ENCODE measurements around the gene MGAT5B. TPM values are rescaled to one million over a fixed set of nuclear protein-coding genes. Genes with fewer than 3 reads are reported as not detected.

The MGAT5B gene
- total RNA-seq, 2 donors from 2014 or later, result 0.28 to 1.4 TPM

GRCh38 chr17:76948301-76948700 lies 80.1 kb downstream of the MGAT5B start:
- Mint-ChIP-seq H3K9me3 (no peaks in the 10 kb centered on the region), H3K4me3 (no peak overlapping the region), H3K27ac (no peak overlapping the region), H3K4me1 (ENCODE audit: low read depth) (no peaks in the 10 kb centered on the region), H3K36me3 (ENCODE audit: insufficient read depth in 2 of 2) (no peaks in the 10 kb centered on the region), H3K27me3 (ENCODE audit: low read depth) (no peaks in the 10 kb centered on the region)
- no peak for ATAC-seq (replicated peaks in 1 of 2)
- no peak for DNase-seq

GRCh38 chr17:76948726-76949342 lies 80.6 kb downstream of the MGAT5B start:
- Mint-ChIP-seq H3K36me3 (ENCODE audit: insufficient read depth in 2 of 2) (no peaks in the 10 kb centered on the region), H3K9me3 (no peaks in the 10 kb centered on the region), H3K4me3 (no peak overlapping the region), H3K27ac (no peak overlapping the region), H3K4me1 (ENCODE audit: low read depth) (no peaks in the 10 kb centered on the region), H3K27me3 (ENCODE audit: low read depth) (no peaks in the 10 kb centered on the region)
- no peak for DNase-seq
- no peak for ATAC-seq (replicated peaks in 1 of 2)

- H3K9me3 Mint-ChIP-seq, result no peaks in the 10 kb centered on the region
- H3K36me3 Mint-ChIP-seq (ENCODE audit: insufficient read depth in 2 of 2), result no peaks in the 10 kb centered on the region
- H3K27me3 Mint-ChIP-seq (ENCODE audit: low read depth), result no peaks in the 10 kb centered on the region
- no peaks in the 10 kb centered on the region for H3K4me1 Mint-ChIP-seq (ENCODE audit: low read depth)
- ATAC-seq (replicated peaks in 1 of 2) (no peak), DNase-seq (no peak)
- H3K4me3 Mint-ChIP-seq, result no peak overlapping the region
- no peak overlapping the region for H3K27ac Mint-ChIP-seq
These were observed 81.9 kb downstream of the MGAT5B start for GRCh38 chr17:76949913-76950695.

- H3K4me1 Mint-ChIP-seq (ENCODE audit: low read depth), result no peaks in the 10 kb centered on the region
- ATAC-seq (replicated peaks in 1 of 2) (no peak), DNase-seq (no peak)
- no peak overlapping the region for H3K4me3 Mint-ChIP-seq
- H3K27ac Mint-ChIP-seq, result no peak overlapping the region
- H3K9me3 Mint-ChIP-seq, result no peaks in the 10 kb centered on the region
- H3K27me3 Mint-ChIP-seq (ENCODE audit: low read depth), result no peaks in the 10 kb centered on the region
- H3K36me3 Mint-ChIP-seq (ENCODE audit: insufficient read depth in 2 of 2), result no peaks in the 10 kb centered on the region
These were observed 83.2 kb downstream of the MGAT5B start for GRCh38 chr17:76951375-76951905.

- Mint-ChIP-seq H3K36me3 (ENCODE audit: insufficient read depth in 2 of 2) (no peaks in the 10 kb centered on the region), H3K4me1 (ENCODE audit: low read depth) (no peaks in the 10 kb centered on the region), H3K27me3 (ENCODE audit: low read depth) (no peaks in the 10 kb centered on the region), H3K9me3 (no peaks in the 10 kb centered on the region), H3K27ac (no peak overlapping the region), H3K4me3 (no peak overlapping the region)
- DNase-seq (no peak), ATAC-seq (replicated peaks in 1 of 2) (no peak)
These were observed 84.2 kb downstream of the MGAT5B start for GRCh38 chr17:76952402-76952801.

GRCh38 chr17:76953066-76953465 lies 84.9 kb downstream of the MGAT5B start:
- no peaks in the 10 kb centered on the region for H3K27me3 Mint-ChIP-seq (ENCODE audit: low read depth)
- H3K27ac Mint-ChIP-seq, result no peak overlapping the region
- no peaks in the 10 kb centered on the region for H3K36me3 Mint-ChIP-seq (ENCODE audit: insufficient read depth in 2 of 2)
- no peaks in the 10 kb centered on the region for H3K9me3 Mint-ChIP-seq
- no peaks in the 10 kb centered on the region for H3K4me1 Mint-ChIP-seq (ENCODE audit: low read depth)
- no peak overlapping the region for H3K4me3 Mint-ChIP-seq
- DNase-seq, result no peak
- ATAC-seq (replicated peaks in 1 of 2), result no peak

- Mint-ChIP-seq H3K27ac (no peak overlapping the region), H3K4me3 (no peak overlapping the region), H3K36me3 (ENCODE audit: insufficient read depth in 2 of 2) (no peaks in the 10 kb centered on the region), H3K9me3 (no peaks in the 10 kb centered on the region), H3K4me1 (ENCODE audit: low read depth) (no peaks in the 10 kb centered on the region), H3K27me3 (ENCODE audit: low read depth) (no peaks in the 10 kb centered on the region)
- DNase-seq (no peak), ATAC-seq (replicated peaks in 1 of 2) (no peak)
These were observed 85.7 kb downstream of the MGAT5B start for GRCh38 chr17:76953946-76954345.

- no peaks in the 10 kb centered on the region for H3K9me3 Mint-ChIP-seq
- H3K4me3 Mint-ChIP-seq, result no peak overlapping the region
- H3K36me3 Mint-ChIP-seq (ENCODE audit: insufficient read depth in 2 of 2), result no peaks in the 10 kb centered on the region
- no peaks in the 10 kb centered on the region for H3K27me3 Mint-ChIP-seq (ENCODE audit: low read depth)
- H3K4me1 Mint-ChIP-seq (ENCODE audit: low read depth), result no peaks in the 10 kb centered on the region
- ATAC-seq (replicated peaks in 1 of 2), result no peak
- no peak overlapping the region for H3K27ac Mint-ChIP-seq
- DNase-seq, result no peak
These were observed 87.0 kb downstream of the MGAT5B start for GRCh38 chr17:76955191-76955590.

- Mint-ChIP-seq H3K4me3 (no peak overlapping the region), H3K27me3 (ENCODE audit: low read depth) (no peaks in the 10 kb centered on the region), H3K36me3 (ENCODE audit: insufficient read depth in 2 of 2) (no peaks in the 10 kb centered on the region), H3K9me3 (no peaks in the 10 kb centered on the region), H3K4me1 (ENCODE audit: low read depth) (no peaks in the 10 kb centered on the region), H3K27ac (no peak overlapping the region)
- no peak for DNase-seq
- no peak for ATAC-seq (replicated peaks in 1 of 2)
These were observed 88.8 kb downstream of the MGAT5B start for GRCh38 chr17:76956846-76957540.

GRCh38 chr17:76957678-76958464 lies 89.7 kb downstream of the MGAT5B start:
- Mint-ChIP-seq H3K27ac (no peak overlapping the region), H3K4me1 (ENCODE audit: low read depth) (no peaks in the 10 kb centered on the region), H3K4me3 (no peak overlapping the region), H3K36me3 (ENCODE audit: insufficient read depth in 2 of 2) (no peaks in the 10 kb centered on the region), H3K27me3 (ENCODE audit: low read depth) (no peaks in the 10 kb centered on the region), H3K9me3 (no peaks in the 10 kb centered on the region)
- DNase-seq (no peak), ATAC-seq (replicated peaks in 1 of 2) (no peak)

- Mint-ChIP-seq H3K36me3 (ENCODE audit: insufficient read depth in 2 of 2) (no peaks in the 10 kb centered on the region), H3K4me3 (no peak overlapping the region), H3K27ac (no peak overlapping the region), H3K4me1 (ENCODE audit: low read depth) (no peaks in the 10 kb centered on the region), H3K27me3 (ENCODE audit: low read depth) (no peaks in the 10 kb centered on the region), H3K9me3 (no peaks in the 10 kb centered on the region)
- ATAC-seq (replicated peaks in 1 of 2), result no peak
- no peak for DNase-seq
These were observed 90.8 kb downstream of the MGAT5B start for GRCh38 chr17:76958974-76959373.

GRCh38 chr17:76961869-76962268 lies 93.7 kb downstream of the MGAT5B start:
- no peaks in the 10 kb centered on the region for H3K27me3 Mint-ChIP-seq (ENCODE audit: low read depth)
- no peak overlapping the region for H3K27ac Mint-ChIP-seq
- no peak for ATAC-seq (replicated peaks in 1 of 2)
- H3K4me1 Mint-ChIP-seq (ENCODE audit: low read depth), result no peaks in the 10 kb centered on the region
- H3K36me3 Mint-ChIP-seq (ENCODE audit: insufficient read depth in 2 of 2), result no peaks in the 10 kb centered on the region
- no peak overlapping the region for H3K4me3 Mint-ChIP-seq
- DNase-seq, result no peak
- no peaks in the 10 kb centered on the region for H3K9me3 Mint-ChIP-seq

- Mint-ChIP-seq H3K4me3 (no peak overlapping the region), H3K27me3 (ENCODE audit: low read depth) (no peaks in the 10 kb centered on the region), H3K4me1 (ENCODE audit: low read depth) (no peaks in the 10 kb centered on the region), H3K27ac (no peak overlapping the region), H3K9me3 (no peaks in the 10 kb centered on the region), H3K36me3 (ENCODE audit: insufficient read depth in 2 of 2) (no peaks in the 10 kb centered on the region)
- DNase-seq (no peak), ATAC-seq (replicated peaks in 1 of 2) (no peak)
These were observed 94.7 kb downstream of the MGAT5B start for GRCh38 chr17:76962858-76963257.

All from activated T-cell treated with anti-CD3 and anti-CD28 coated beads, Interleukin-2, amount 50 U/mL, for 72 hours (primary cell).